Muscle layer of duodenum (tissue), 2 donors: ENCODE data around the gene RSF1.
A peak's percentile ranks its signal among the peaks of the same experiment; 100 is the strongest.
"Not testable (repeated sequence)": the region's sequence is repeated elsewhere in the genome, so short reads cannot be mapped to it uniquely, and the experiment has no call there.

ENCODE experiments used
- H3K27ac ChIP-seq: one replicate; pipeline ENCODE4 v1.7.0; 2013; ENCODE audit warnings: mild to moderate bottlenecking, low read length
- H3K27me3 ChIP-seq: one replicate; pipeline ENCODE4 v1.7.0; 2013; ENCODE audit warnings: low read depth, mild to moderate bottlenecking, control low read depth, low read length
- H3K36me3 ChIP-seq, 2 donors: one replicate each; pipeline ENCODE4 v1.7.0; 2013; ENCODE audit warnings: low read length in 2 of 2, control low read depth in 1 of 2, mild to moderate bottlenecking in 1 of 2; ENCODE audit not compliant: insufficient read depth in 2 of 2, control insufficient read depth in 1 of 2
- H3K4me1 ChIP-seq, 2 donors: one replicate each; pipeline ENCODE4 v1.7.0; 2013; ENCODE audit warnings: low read length in 2 of 2, mild to moderate bottlenecking in 2 of 2, control low read depth in 1 of 2, moderate library complexity in 1 of 2; ENCODE audit not compliant: insufficient read depth in 2 of 2, control insufficient read depth in 1 of 2
- H3K4me3 ChIP-seq, 2 donors: one replicate each; pipeline ENCODE4 v1.7.0; 2013; ENCODE audit warnings: low read length in 2 of 2, low read depth in 1 of 2, mild to moderate bottlenecking in 1 of 2
- H3K9me3 ChIP-seq, 2 donors: one replicate each; pipeline ENCODE4 v1.7.0; 2013; ENCODE audit warnings: low read length in 2 of 2, control low read depth in 1 of 2, mild to moderate bottlenecking in 1 of 2; ENCODE audit not compliant: control insufficient read depth in 1 of 2
- donor health status: healthy.

RSF1 gene, protein sequence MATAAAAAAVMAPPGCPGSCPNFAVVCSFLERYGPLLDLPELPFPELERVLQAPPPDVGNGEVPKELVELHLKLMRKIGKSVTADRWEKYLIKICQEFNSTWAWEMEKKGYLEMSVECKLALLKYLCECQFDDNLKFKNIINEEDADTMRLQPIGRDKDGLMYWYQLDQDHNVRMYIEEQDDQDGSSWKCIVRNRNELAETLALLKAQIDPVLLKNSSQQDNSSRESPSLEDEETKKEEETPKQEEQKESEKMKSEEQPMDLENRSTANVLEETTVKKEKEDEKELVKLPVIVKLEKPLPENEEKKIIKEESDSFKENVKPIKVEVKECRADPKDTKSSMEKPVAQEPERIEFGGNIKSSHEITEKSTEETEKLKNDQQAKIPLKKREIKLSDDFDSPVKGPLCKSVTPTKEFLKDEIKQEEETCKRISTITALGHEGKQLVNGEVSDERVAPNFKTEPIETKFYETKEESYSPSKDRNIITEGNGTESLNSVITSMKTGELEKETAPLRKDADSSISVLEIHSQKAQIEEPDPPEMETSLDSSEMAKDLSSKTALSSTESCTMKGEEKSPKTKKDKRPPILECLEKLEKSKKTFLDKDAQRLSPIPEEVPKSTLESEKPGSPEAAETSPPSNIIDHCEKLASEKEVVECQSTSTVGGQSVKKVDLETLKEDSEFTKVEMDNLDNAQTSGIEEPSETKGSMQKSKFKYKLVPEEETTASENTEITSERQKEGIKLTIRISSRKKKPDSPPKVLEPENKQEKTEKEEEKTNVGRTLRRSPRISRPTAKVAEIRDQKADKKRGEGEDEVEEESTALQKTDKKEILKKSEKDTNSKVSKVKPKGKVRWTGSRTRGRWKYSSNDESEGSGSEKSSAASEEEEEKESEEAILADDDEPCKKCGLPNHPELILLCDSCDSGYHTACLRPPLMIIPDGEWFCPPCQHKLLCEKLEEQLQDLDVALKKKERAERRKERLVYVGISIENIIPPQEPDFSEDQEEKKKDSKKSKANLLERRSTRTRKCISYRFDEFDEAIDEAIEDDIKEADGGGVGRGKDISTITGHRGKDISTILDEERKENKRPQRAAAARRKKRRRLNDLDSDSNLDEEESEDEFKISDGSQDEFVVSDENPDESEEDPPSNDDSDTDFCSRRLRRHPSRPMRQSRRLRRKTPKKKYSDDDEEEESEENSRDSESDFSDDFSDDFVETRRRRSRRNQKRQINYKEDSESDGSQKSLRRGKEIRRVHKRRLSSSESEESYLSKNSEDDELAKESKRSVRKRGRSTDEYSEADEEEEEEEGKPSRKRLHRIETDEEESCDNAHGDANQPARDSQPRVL (N-terminal part only)

GRCh38 chr11:77820565-77821348, at the start of gene RSF1, which contains the start of gene AAMDC:
TSS of gene RSF1 (minus strand) at chr11:77820722. CDS start at chr11:77820714, 8 bp downstream.
TSS of gene AAMDC (plus strand) at chr11:77821144. CDS start at chr11:77842497, 21,353 bp downstream.
- Histone ChIP-seq H3K27ac (peak within 1 kb of the TSS; percentile 94), H3K4me3 (peak within 1 kb of the TSS; percentile 99), H3K36me3 (peaks cover 0 to 9% of the 10 kb centered on the region in 2 donors), H3K9me3 (no peaks in the 10 kb centered on the region), H3K4me1 (peaks cover 4 to 42% of the 10 kb centered on the region in 2 donors), H3K27me3 (no peaks in the 10 kb centered on the region)

- Histone ChIP-seq H3K4me1 (no peaks in the 10 kb centered on the region), H3K4me3 (no peak overlapping the region), H3K27me3 (no peaks in the 10 kb centered on the region), H3K9me3 (no peaks in the 10 kb centered on the region), H3K36me3 (peaks cover 16 to 23% of the 10 kb centered on the region in 2 donors), H3K27ac (no peak overlapping the region)
These were observed 48.2 kb upstream of the RSF1 start for GRCh38 chr11:77868744-77869143.

- Histone ChIP-seq H3K27ac (no peak overlapping the region), H3K4me1 (no peaks in the 10 kb centered on the region), H3K9me3 (no peaks in the 10 kb centered on the region), H3K4me3 (no peak overlapping the region), H3K27me3 (no peaks in the 10 kb centered on the region), H3K36me3 (peaks cover 4 to 22% of the 10 kb centered on the region in 2 donors)
These were observed 45.8 kb upstream of the RSF1 start for GRCh38 chr11:77866336-77866735.

GRCh38 chr11:77865805-77866204, 45.3 kb upstream of the RSF1 start:
- no peak overlapping the region for H3K4me3 ChIP-seq
- no peaks in the 10 kb centered on the region for H3K4me1 ChIP-seq
- H3K27ac ChIP-seq, result no peak overlapping the region
- no peaks in the 10 kb centered on the region for H3K27me3 ChIP-seq
- H3K36me3 ChIP-seq, result peaks cover 4 to 21% of the 10 kb centered on the region in 2 donors
- no peaks in the 10 kb centered on the region for H3K9me3 ChIP-seq

- H3K27me3 ChIP-seq, H3K4me1 ChIP-seq, H3K27ac ChIP-seq, H3K4me3 ChIP-seq, H3K9me3 ChIP-seq: not testable (repeated sequence)
- peaks cover 4 to 17% of the 10 kb centered on the region in 2 donors for H3K36me3 ChIP-seq
These were observed 40.9 kb upstream of the RSF1 start for GRCh38 chr11:77861444-77861843.

- not testable (repeated sequence) for H3K27me3 ChIP-seq, H3K4me3 ChIP-seq, H3K9me3 ChIP-seq, H3K4me1 ChIP-seq, H3K27ac ChIP-seq
- H3K36me3 ChIP-seq, result peaks cover 4 to 44% of the 10 kb centered on the region in 2 donors
These were observed 37.5 kb upstream of the RSF1 start for GRCh38 chr11:77857906-77858457.

DNA sequence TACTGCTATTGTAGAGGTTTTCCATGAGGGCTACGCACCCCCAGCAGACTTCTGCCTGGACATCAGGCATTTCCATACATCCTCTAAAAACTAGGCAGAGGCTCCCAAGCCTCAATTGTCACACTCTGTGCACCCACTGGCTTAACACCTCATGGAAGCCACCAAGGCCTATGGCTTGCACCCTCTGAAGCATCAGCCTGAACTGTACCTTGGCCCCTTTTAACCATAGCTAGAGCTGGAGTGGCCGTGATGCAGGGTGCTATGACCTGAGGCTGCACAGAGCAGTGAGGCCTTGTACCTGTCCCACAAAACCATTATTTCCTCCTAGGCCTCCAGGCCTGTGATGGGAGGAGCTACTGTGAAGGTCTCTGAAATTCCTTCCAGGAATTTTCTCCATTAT, 34.3 kb upstream of the RSF1 start:
- Histone ChIP-seq H3K36me3 (peaks cover 4 to 36% of the 10 kb centered on the region in 2 donors), H3K9me3 (peaks cover 0 to 3% of the 10 kb centered on the region in 2 donors), H3K4me1 (no peaks in the 10 kb centered on the region), H3K27ac (no peak overlapping the region), H3K27me3 (no peaks in the 10 kb centered on the region), H3K4me3 (no peak overlapping the region)

DNA sequence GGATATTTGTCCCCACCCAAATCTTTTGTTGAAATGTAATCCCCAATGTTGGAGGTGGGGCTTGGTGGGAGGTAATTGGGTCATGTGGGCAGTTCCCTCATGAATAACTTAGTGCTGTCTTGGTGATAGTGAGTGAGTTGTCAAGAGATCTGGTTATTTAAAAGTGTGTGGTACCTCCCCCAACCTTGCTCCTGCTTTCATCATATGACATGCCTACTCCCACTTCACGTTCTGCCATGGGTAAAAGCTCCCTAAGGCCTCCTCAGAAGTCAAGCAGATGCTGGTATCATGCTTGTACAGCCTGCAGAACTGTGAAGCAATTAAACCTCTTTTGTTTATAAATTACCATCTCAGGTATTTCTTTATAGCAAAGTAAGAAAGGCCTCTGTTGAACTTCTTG, 31.0 kb upstream of the RSF1 start:
- H3K27ac ChIP-seq, result no peak overlapping the region
- no peaks in the 10 kb centered on the region for H3K27me3 ChIP-seq
- peaks cover 0 to 35% of the 10 kb centered on the region in 2 donors for H3K36me3 ChIP-seq
- H3K4me1 ChIP-seq, result no peaks in the 10 kb centered on the region
- no peak overlapping the region for H3K4me3 ChIP-seq
- H3K9me3 ChIP-seq, result peaks cover 0 to 3% of the 10 kb centered on the region in 2 donors

DNA sequence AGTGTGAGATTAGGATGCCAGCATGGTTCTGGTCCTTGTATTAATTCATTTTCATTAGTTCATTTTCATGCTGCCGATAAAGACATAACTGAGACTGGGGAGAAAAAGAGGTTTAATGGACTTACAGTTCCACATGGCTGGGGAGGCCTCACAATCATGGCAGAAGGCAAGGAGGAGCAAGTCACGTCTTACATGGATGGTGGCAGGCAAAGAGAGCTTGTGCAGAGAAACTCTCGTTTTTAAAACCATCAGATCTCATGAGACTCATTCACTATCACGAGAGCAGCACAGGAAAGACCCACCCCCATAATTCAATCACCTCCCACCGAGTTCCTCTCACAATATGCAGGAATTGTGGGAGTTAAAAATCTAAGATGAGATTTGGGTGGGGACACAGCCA, 23.2 kb upstream of the RSF1 start:
- H3K4me1 ChIP-seq, H3K4me3 ChIP-seq, H3K27ac ChIP-seq, H3K9me3 ChIP-seq, H3K27me3 ChIP-seq: not testable (repeated sequence)
- H3K36me3 ChIP-seq, result peaks cover 12 to 54% of the 10 kb centered on the region in 2 donors

DNA sequence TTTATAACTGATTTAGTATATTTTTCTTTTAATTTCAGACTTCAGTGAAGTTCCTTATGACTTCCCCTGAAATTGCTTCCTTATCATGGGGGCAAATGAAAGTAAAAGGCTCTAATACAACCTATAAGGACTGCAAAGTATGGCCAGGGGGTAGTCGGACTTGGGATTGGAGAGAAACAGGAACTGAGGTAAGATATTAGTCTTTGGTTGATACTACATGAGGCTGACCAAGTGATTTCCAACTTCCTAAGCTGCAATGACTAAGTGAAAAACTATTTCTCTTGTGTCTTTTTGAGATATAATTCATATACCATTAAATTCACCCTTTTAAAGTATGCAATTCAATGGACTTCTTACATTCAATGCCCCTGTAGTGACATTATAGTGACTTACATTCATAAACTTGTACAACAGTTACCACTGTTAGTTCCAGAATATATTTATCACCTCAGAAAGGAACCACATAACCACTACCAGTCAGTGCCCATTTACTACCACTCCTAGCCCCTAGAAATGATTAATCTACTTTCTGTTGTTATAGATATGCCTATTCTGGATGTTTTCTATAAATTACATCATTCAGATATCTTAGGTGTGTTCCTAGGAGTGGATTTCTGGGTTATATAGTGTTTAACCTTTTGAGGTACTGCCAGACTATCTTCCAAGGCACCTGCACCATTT, 22.1 kb upstream of the RSF1 start:
- Histone ChIP-seq H3K4me1 (no peaks in the 10 kb centered on the region), H3K36me3 (peaks cover 12 to 51% of the 10 kb centered on the region in 2 donors), H3K27ac (no peak overlapping the region)

More for the DNA sequence above, 22.1 kb upstream of the RSF1 start:
- no peak overlapping the region for H3K4me3 ChIP-seq
- H3K27me3 ChIP-seq, result no peaks in the 10 kb centered on the region
- H3K9me3 ChIP-seq, result no peaks in the 10 kb centered on the region
